ENCODE results near the gene CDH4. TPM values are rescaled to one million over a fixed set of nuclear protein-coding genes. Genes with fewer than 3 reads are reported as not detected.

Gene CDH4
- total RNA-seq, 1 donor from 2014 or later = 39.7 TPM

DNA sequence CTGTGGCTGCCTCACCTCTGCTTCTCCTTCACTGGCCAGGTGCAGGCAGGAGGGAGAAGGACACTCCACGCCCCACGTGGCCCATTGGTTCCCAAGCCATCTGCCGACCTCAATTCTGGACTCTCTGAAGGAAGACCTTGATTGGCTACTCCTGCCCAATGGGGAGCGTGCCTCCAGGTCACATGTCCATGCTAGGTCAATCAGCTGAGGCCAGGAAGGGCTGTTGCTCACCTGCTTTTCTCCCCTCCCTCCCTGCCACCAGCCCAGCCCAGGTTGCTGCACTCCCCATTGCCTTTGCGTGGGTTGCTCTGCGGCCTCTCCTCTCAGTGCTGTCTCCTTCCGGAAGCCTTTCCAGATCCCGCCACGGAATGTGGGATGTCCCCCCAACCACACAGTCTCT lies 21.9 kb upstream of the CDH4 start:
- H3K27me3 ChIP-seq (ENCODE audit: control insufficient read depth, insufficient read depth, low read length) = peaks cover 15% of the 10 kb centered on the region
- no peaks in the 10 kb centered on the region for H3K36me3 ChIP-seq (ENCODE audit: control insufficient read depth, insufficient read depth, low read length)
- DNase-seq (ENCODE audit: low read depth) = no peak
- TF ChIP-seq, protein P1, sequence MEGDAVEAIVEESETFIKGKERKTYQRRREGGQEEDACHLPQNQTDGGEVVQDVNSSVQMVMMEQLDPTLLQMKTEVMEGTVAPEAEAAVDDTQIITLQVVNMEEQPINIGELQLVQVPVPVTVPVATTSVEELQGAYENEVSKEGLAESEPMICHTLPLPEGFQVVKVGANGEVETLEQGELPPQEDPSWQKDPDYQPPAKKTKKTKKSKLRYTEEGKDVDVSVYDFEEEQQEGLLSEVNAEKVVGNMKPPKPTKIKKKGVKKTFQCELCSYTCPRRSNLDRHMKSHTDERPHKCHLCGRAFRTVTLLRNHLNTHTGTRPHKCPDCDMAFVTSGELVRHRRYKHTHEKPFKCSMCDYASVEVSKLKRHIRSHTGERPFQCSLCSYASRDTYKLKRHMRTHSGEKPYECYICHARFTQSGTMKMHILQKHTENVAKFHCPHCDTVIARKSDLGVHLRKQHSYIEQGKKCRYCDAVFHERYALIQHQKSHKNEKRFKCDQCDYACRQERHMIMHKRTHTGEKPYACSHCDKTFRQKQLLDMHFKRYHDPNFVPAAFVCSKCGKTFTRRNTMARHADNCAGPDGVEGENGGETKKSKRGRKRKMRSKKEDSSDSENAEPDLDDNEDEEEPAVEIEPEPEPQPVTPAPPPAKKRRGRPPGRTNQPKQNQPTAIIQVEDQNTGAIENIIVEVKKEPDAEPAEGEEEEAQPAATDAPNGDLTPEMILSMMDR (IDR thresholded peaks at IDR 0.05; ENCODE audit: insufficient read depth, low read length, poor library complexity, severe bottlenecking) = no peak
- H3K4me3 ChIP-seq (ENCODE audit: low read depth, low read length) = no peak overlapping the region

DNA sequence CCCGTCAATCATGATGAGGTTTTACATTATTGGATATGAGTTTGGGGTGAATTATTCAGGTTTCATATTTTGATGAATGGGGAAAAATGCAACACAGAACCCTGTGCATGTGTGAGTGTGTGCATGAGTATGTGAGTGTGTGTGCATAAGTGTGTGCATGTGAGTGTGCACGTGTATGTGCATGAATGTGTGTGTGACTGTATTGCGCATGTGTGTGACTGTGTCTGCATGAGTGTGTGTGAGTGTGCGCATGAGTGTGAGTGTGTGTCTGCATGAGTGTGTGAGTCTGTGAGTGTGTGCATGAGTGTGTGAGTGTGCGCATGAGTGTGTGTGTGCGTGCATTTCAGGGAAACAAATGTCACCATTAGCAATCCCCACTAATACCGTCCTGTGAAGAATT lies 18.5 kb upstream of the CDH4 start:
- Histone ChIP-seq H3K36me3 (ENCODE audit: control insufficient read depth, insufficient read depth, low read length) (no peaks in the 10 kb centered on the region), H3K4me3 (ENCODE audit: low read depth, low read length) (no peak overlapping the region), H3K27me3 (ENCODE audit: control insufficient read depth, insufficient read depth, low read length) (peaks cover 20% of the 10 kb centered on the region)
- TF ChIP-seq, protein P1 (IDR thresholded peaks at IDR 0.05; ENCODE audit: insufficient read depth, low read length, poor library complexity, severe bottlenecking) = no peak
- no peak for DNase-seq (ENCODE audit: low read depth)

DNA sequence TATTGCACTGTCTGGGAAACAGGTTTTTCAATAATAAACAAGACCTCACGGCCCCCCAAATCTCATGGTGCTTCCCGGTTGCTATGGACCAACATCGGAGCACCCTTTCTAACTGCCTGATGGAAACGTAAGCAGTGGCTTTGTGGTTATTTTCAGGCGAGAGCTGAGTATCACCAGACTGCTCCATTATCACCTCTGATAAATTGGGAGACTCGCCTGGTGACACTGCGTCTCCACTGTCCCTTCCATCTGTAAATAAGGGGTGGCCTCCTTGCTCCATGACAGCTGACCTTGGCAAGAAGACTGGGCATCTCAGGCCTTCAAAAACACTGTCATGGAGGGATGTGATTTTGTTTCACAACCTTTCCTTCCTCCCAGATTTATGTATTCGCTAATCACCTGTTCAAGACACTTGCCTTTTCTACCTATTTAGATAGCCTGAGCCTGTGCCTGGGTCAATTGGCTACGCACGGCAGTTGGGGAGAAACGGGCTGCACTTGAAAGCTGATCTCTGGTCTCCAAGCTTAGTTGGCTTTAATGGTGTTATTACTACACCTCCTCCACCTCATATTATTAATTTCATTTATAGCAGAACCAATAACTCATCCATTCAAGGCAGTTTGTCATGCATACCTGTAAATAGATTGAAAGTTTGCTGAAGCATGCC lies 17.7 kb upstream of the CDH4 start:
- H3K36me3 ChIP-seq (ENCODE audit: control insufficient read depth, insufficient read depth, low read length) = no peaks in the 10 kb centered on the region
- no peak overlapping the region for H3K4me3 ChIP-seq (ENCODE audit: low read depth, low read length)
- TF ChIP-seq, protein P1 (IDR thresholded peaks at IDR 0.05; ENCODE audit: insufficient read depth, low read length, poor library complexity, severe bottlenecking) = no peak
- DNase-seq (ENCODE audit: low read depth) = no peak
- peaks cover 20% of the 10 kb centered on the region for H3K27me3 ChIP-seq (ENCODE audit: control insufficient read depth, insufficient read depth, low read length)

DNA sequence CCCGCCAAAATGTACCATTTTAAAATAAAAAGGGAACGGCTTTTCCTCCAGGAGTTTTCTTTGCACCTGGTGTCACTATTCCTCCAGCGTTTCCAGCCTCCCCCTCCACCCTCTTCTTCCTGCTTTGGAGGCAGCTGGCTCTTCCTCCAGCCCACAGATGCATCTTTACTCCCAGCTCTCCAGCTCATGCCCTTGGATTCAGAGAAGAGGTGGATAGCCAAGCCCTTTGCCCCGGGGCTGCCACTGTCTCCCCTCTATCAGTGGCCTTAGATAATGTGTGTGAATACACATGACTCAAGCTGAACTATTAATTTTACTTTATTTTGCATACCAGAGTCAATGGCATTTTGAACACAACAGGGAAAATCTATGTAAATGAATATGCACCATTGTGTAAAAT lies 15.3 kb upstream of the CDH4 start:
- H3K27me3 ChIP-seq (ENCODE audit: control insufficient read depth, insufficient read depth, low read length) = peaks cover 23% of the 10 kb centered on the region
- H3K36me3 ChIP-seq (ENCODE audit: control insufficient read depth, insufficient read depth, low read length) = no peaks in the 10 kb centered on the region
- no peak for DNase-seq (ENCODE audit: low read depth)
- no peak overlapping the region for H3K4me3 ChIP-seq (ENCODE audit: low read depth, low read length)
- TF ChIP-seq, protein P1 (IDR thresholded peaks at IDR 0.05; ENCODE audit: insufficient read depth, low read length, poor library complexity, severe bottlenecking) = no peak

DNA sequence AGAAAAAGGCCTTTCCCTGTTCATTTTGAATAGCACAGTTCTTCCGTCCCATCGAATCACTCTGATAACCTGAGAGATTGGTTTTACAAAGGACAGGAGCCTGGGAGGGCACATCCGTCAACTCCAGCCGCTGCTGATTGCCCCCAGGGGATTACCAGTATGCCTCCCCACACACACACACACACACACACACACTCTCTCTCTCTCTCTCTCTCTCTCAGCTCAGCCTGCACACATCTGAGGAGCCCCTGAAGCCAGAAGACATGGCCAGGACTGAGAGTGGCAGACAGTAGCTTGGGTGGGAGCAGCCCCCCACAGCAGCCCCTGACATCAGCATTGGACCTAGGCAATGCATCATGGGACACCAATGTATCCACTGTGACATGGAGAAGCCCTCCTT lies 13.2 kb upstream of the CDH4 start:
- Histone ChIP-seq H3K36me3 (ENCODE audit: control insufficient read depth, insufficient read depth, low read length) (no peaks in the 10 kb centered on the region), H3K27me3 (ENCODE audit: control insufficient read depth, insufficient read depth, low read length) (peaks cover 23% of the 10 kb centered on the region), H3K4me3 (ENCODE audit: low read depth, low read length) (no peak overlapping the region)
- TF ChIP-seq, protein P1 (IDR thresholded peaks at IDR 0.05; ENCODE audit: insufficient read depth, low read length, poor library complexity, severe bottlenecking) = no peak
- DNase-seq (ENCODE audit: low read depth) = no peak

DNA sequence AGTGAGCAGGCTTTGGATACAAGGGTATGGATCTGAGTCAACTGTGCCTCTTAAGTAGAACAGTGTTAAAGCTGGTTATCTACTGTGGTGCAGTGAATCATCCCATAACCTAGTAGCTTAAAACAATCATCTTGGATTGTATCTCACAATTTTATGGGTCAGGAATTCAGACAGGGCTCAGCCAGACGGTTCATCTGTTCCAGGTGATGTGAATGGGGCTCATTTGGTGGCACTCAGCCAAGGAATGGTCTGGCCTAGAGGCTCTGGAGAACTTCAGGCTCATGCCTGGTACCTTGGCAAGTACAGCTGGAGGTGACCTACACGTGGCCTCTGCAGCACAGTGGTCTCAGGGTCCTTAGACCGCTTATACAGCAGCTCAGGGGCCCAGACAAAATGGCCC lies 11.2 kb upstream of the CDH4 start:
- Histone ChIP-seq H3K4me3 (ENCODE audit: low read depth, low read length) (no peak overlapping the region), H3K36me3 (ENCODE audit: control insufficient read depth, insufficient read depth, low read length) (no peaks in the 10 kb centered on the region), H3K27me3 (ENCODE audit: control insufficient read depth, insufficient read depth, low read length) (peaks cover 10% of the 10 kb centered on the region)
- DNase-seq (ENCODE audit: low read depth) = no peak
- TF ChIP-seq, protein P1 (IDR thresholded peaks at IDR 0.05; ENCODE audit: insufficient read depth, low read length, poor library complexity, severe bottlenecking) = no peak
